CD14-positive monocyte (primary cell): ENCODE results near the gene FAM177B. TPM values are rescaled to one million over a fixed set of nuclear protein-coding genes. Genes with fewer than 3 reads are reported as not detected.

Source experiments
- DNase-seq, 3 donors: peaks; one replicate each; pipeline ENCODE4 v3.0.0-alpha.2; 2011 to 2022
- H2AFZ ChIP-seq: 2 replicates; pipeline ENCODE4 v1.6.0; 2012; ENCODE audit warnings: mild to moderate bottlenecking, low read depth, low read length, inconsistent platforms; ENCODE audit not compliant: insufficient read depth, poor library complexity, severe bottlenecking
- H3K27ac ChIP-seq, 2 donors: 1 replicate in 1 of 2; 2 replicates in 1 of 2; pipeline ENCODE4 v1.5.1; 2012 to 2013; ENCODE audit warnings: low read length in 2 of 2, control low read depth in 1 of 2, inconsistent platforms in 1 of 2, low read depth in 1 of 2, mild to moderate bottlenecking in 1 of 2
- H3K27me3 ChIP-seq, 2 donors: one replicate each; pipeline versions ENCODE4 v1.6.0 to v1.6.1; 2011 to 2013; ENCODE audit warnings: low read length in 2 of 2; ENCODE audit not compliant: control insufficient read depth in 2 of 2, insufficient read depth in 2 of 2
- H3K36me3 ChIP-seq, 2 donors: replicated peaks in 1 of 2; 1 replicate in 1 of 2; 2 replicates in 1 of 2; pipeline versions ENCODE4 v1.5.1 to v1.6.1; 2012 to 2013; ENCODE audit warnings: low read length in 2 of 2, control low read depth in 1 of 2, inconsistent platforms in 1 of 2, mild to moderate bottlenecking in 1 of 2; ENCODE audit not compliant: insufficient read depth in 2 of 2, control insufficient read depth in 1 of 2
- H3K4me1 ChIP-seq, 2 donors: 1 replicate in 1 of 2; 2 replicates in 1 of 2; pipeline versions ENCODE4 v1.5.1 to v1.6.1; 2012 to 2013; ENCODE audit warnings: low read length in 2 of 2, control low read depth in 1 of 2, inconsistent platforms in 1 of 2, mild to moderate bottlenecking in 1 of 2, moderate library complexity in 1 of 2; ENCODE audit not compliant: insufficient read depth in 2 of 2, control insufficient read depth in 1 of 2
- H3K4me2 ChIP-seq: replicated peaks from 2 replicates; pipeline ENCODE3; 2012; ENCODE audit warnings: low read length, moderate library complexity, mild to moderate bottlenecking; ENCODE audit not compliant: poor library complexity, severe bottlenecking; ENCODE audit errors: extremely low read depth
- H3K4me3 ChIP-seq, 3 experiments: fragments of 200-600 bp in 1 of 3; sonication (generic) in 1 of 3; replicated peaks in 1 of 3; 1 replicate in 2 of 3; 2 replicates in 1 of 3; pipeline ENCODE4 v1.5.1; 2011 to 2013; ENCODE audit warnings: low read length in 3 of 3, mild to moderate bottlenecking in 3 of 3, control low read depth in 2 of 3, low read depth in 2 of 3, inconsistent platforms in 1 of 3, moderate library complexity in 1 of 3
- H3K79me2 ChIP-seq: 2 replicates; pipeline ENCODE4 v1.6.0; 2012; ENCODE audit warnings: mild to moderate bottlenecking, control low read depth, inconsistent platforms, low read length, moderate library complexity; ENCODE audit not compliant: insufficient read depth
- H3K9ac ChIP-seq: 2 replicates; pipeline ENCODE4 v1.6.0; 2017; ENCODE audit warnings: low read length, mild to moderate bottlenecking; ENCODE audit not compliant: insufficient read depth, poor library complexity, severe bottlenecking
- H3K9me3 ChIP-seq, 2 donors: replicated peaks in 1 of 2; 1 replicate in 1 of 2; 2 replicates in 1 of 2; pipeline versions ENCODE4 v1.5.1 to v1.6.1; 2012 to 2013; ENCODE audit warnings: low read length in 2 of 2, control low read depth in 1 of 2; ENCODE audit not compliant: control insufficient read depth in 1 of 2, insufficient read depth in 1 of 2
- H4K20me1 ChIP-seq: 2 replicates; pipeline ENCODE4 v1.6.0; 2012; ENCODE audit warnings: mild to moderate bottlenecking, low read length, control low read depth, moderate library complexity; ENCODE audit not compliant: insufficient read depth
- H3K27ac Mint-ChIP-seq, 7 donors: one replicate each; pipeline ENCODE4 v1.8.0; 2020; ENCODE audit warnings: mild to moderate bottlenecking in 7 of 7, mixed read lengths in 7 of 7, moderate library complexity in 6 of 7, inconsistent platforms in 2 of 7
- H3K27me3 Mint-ChIP-seq, 3 donors: one replicate each; pipeline ENCODE4 v1.8.0; 2021 to 2022; ENCODE audit warnings: low read depth in 3 of 3, mild to moderate bottlenecking in 3 of 3, mixed read lengths in 3 of 3, moderate library complexity in 3 of 3, inconsistent platforms in 1 of 3
- H3K36me3 Mint-ChIP-seq, 2 donors: one replicate each; pipeline ENCODE4 v1.8.0; 2020; ENCODE audit warnings: mixed read lengths in 2 of 2, inconsistent platforms in 1 of 2, mild to moderate bottlenecking in 1 of 2
- H3K4me1 Mint-ChIP-seq: one replicate; pipeline ENCODE4 v1.8.0; 2020; ENCODE audit warnings: mild to moderate bottlenecking, mixed read lengths
- H3K4me3 Mint-ChIP-seq, 2 donors: one replicate each; pipeline ENCODE4 v1.8.0; 2020; ENCODE audit warnings: mild to moderate bottlenecking in 2 of 2, mixed read lengths in 2 of 2, moderate library complexity in 1 of 2
- H3K9me3 Mint-ChIP-seq, 7 donors: one replicate each; pipeline ENCODE4 v1.8.0; 2020 to 2022; ENCODE audit warnings: mixed read lengths in 7 of 7, mild to moderate bottlenecking in 6 of 7, moderate library complexity in 6 of 7, inconsistent platforms in 2 of 7
- WGBS: methylation state at CpG from one replicate; pipeline ENCODE4 v1.1.5; 2013; ENCODE audit warnings: missing lambda C conversion rate; ENCODE audit not compliant: insufficient coverage; 5-methylcytosine and 5-hydroxymethylcytosine counted together
- intact Hi-C, 2 donors: fragments of 100-400 bp; cut with micrococcal nuclease; formaldehyde crosslinking; loops; one replicate each; pipeline versions ENCODE4 v1.15.0 to v1.15.1; 2023
- polyA plus RNA-seq, 3 donors: library from polyadenylated mRNA; depleted of rRNA in 1 of 3; unstranded in 2 of 3; stranded (reverse) in 1 of 3; fragments of 300-500 nt in 2 of 3; fragments of >200 nt in 1 of 3; fragmentation: Illumina TruSeq in 2 of 3; gene quantifications; 1 replicate in 2 of 3; 2 replicates in 1 of 3; pipeline ENCODE4 v1.2.3, GENCODE V29; 2012 to 2021
- TF ChIP-seq, protein P1 (sequence below): fragments of 200-600 bp; IDR thresholded peaks from one replicate; pipeline ENCODE4 v1.8.0; 2022; ENCODE audit warnings: antibody characterized with exemption, mild to moderate bottlenecking

FAM177B gene
- polyA plus RNA-seq, 3 donors, result not detected

DNA sequence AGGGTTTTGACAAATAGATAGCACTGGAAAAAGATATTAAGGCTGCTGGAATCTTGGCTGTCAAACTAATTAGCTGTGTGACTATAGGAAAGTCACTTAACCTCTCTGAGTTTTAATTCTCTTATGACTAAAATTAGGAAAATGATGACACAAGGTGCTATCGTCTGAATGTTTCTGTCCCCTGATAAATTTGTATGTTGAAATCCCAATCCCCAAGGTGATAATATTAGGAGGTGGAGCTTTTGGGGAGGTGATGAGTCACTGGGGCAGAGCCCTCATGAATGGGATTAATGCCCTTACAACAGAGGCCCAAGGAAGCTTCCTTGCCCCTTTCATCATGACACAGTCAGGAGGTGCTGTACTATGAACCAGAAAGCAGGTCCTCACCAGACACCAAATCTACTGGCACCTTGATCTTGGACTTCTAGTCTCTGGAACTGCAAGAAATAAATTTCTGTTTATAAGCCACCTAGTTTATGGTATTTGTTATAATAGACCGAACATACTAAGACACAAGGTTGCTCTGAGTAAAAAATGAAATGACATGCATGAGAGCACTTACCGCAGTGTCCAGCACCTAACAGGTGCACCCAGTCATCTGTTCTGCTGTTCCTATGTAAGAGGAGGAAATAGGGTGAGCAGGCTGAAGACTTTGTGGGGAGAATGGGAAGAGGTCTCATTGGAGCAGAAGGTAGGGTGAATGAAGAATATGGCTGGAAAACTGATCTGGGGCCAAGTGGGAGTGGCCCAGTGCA lies 51.6 kb downstream of the FAM177B start:
- Histone ChIP-seq H3K79me2 (no peaks in the 10 kb centered on the region), H3K4me3 (no peak overlapping the region), H3K9ac (no peak overlapping the region), H3K27me3 (no peaks in the 10 kb centered on the region), H3K9me3 (peaks cover 0 to 4% of the 10 kb centered on the region in 2 donors), H3K36me3 (no peaks in the 10 kb centered on the region), H2AFZ (no peak overlapping the region), H4K20me1 (no peaks in the 10 kb centered on the region), H3K4me2 (no peak overlapping the region), H3K4me1 (no peaks in the 10 kb centered on the region), H3K27ac (no peak overlapping the region)
- WGBS, result 100% methylated on average over 2 of the region's 3 CpGs
- intact Hi-C loops, result no loop called here
- no peaks in the 10 kb centered on the region for H3K36me3 Mint-ChIP-seq
- no peak overlapping the region for H3K27ac Mint-ChIP-seq
- TF ChIP-seq, protein P1, sequence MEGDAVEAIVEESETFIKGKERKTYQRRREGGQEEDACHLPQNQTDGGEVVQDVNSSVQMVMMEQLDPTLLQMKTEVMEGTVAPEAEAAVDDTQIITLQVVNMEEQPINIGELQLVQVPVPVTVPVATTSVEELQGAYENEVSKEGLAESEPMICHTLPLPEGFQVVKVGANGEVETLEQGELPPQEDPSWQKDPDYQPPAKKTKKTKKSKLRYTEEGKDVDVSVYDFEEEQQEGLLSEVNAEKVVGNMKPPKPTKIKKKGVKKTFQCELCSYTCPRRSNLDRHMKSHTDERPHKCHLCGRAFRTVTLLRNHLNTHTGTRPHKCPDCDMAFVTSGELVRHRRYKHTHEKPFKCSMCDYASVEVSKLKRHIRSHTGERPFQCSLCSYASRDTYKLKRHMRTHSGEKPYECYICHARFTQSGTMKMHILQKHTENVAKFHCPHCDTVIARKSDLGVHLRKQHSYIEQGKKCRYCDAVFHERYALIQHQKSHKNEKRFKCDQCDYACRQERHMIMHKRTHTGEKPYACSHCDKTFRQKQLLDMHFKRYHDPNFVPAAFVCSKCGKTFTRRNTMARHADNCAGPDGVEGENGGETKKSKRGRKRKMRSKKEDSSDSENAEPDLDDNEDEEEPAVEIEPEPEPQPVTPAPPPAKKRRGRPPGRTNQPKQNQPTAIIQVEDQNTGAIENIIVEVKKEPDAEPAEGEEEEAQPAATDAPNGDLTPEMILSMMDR, result no peak
- peaks cover 2 to 5% (median 3%) of the 10 kb centered on the region in 3 donors for H3K27me3 Mint-ChIP-seq
- H3K9me3 Mint-ChIP-seq, result peaks cover 2 to 12% (median 7%) of the 10 kb centered on the region in 7 donors
- no peak overlapping the region for H3K4me3 Mint-ChIP-seq
- peaks cover 13% of the 10 kb centered on the region for H3K4me1 Mint-ChIP-seq
- no peak for DNase-seq

DNA sequence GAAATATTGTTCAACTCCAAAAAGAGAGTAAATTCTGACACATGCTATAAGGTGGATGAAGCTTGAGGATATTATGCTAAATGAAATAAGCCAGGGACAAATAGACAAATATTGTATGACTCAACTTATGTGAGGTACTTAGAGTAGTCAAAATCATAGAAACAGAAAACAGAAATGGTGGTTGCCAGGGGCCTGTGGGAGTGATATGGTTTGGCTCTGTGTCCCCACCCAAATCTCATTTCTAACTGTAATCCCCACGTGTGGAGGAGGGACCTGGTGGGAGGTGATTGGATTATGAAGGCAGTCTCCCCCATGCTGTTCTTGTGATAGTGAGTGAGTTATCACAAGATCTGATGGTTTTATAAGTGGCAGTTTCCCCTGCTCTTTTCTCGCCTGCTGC lies 53.1 kb downstream of the FAM177B start:
- Histone ChIP-seq H3K4me3 (no peak overlapping the region), H3K27ac (no peak overlapping the region), H3K27me3 (no peaks in the 10 kb centered on the region), H4K20me1 (no peaks in the 10 kb centered on the region), H2AFZ (no peak overlapping the region), H3K9me3 (peaks cover 0 to 4% of the 10 kb centered on the region in 2 donors), H3K9ac (no peak overlapping the region), H3K36me3 (no peaks in the 10 kb centered on the region), H3K4me2 (no peak overlapping the region), H3K4me1 (no peaks in the 10 kb centered on the region), H3K79me2 (no peaks in the 10 kb centered on the region)
- no CpG with 5 or more reads among the region's 2 CpGs for WGBS
- intact Hi-C loops, result no loop called here
- Mint-ChIP-seq H3K27ac (no peak overlapping the region), H3K27me3 (peaks cover 1 to 2% (median 2%) of the 10 kb centered on the region in 3 donors), H3K9me3 (peaks cover 2 to 12% (median 7%) of the 10 kb centered on the region in 7 donors), H3K4me3 (no peak overlapping the region), H3K36me3 (no peaks in the 10 kb centered on the region), H3K4me1 (peaks cover 6% of the 10 kb centered on the region)
- no peak for DNase-seq
- TF ChIP-seq, protein P1, result no peak
